Activated B cell treated with CpG ODN at 0.5 μM for 24 hours (primary cell): ENCODE data around the gene CCDC86. TPM values are rescaled to one million over a fixed set of nuclear protein-coding genes. Genes with fewer than 3 reads are reported as not detected.

Source experiments
- ATAC-seq: fragments of 200-7000 bp; cut with Tn5 transposase; one replicate; pipeline ENCODE4 v1.10.0; 2021; ENCODE audit warnings: low read depth, mild to moderate bottlenecking, moderate library complexity
- CTCF ChIA-PET: fragments of 350-600 bp; sonication (Branson Sonifier 250); formaldehyde crosslinking; loops from one replicate; lab custom pipeline; 2021; ENCODE audit warnings: antibody characterized with exemption; lab: Charles Lee
- POLR2A ChIA-PET: fragments of 350-600 bp; sonication (Branson Sonifier 250); formaldehyde crosslinking; loops from one replicate; lab custom pipeline; 2021; ENCODE audit warnings: antibody characterized with exemption; lab: Charles Lee
- DNase-seq: peaks from one replicate; pipeline ENCODE4 v3.0.0; 2022
- H3K27ac Mint-ChIP-seq: one replicate; pipeline ENCODE4 v1.8.0; 2020; ENCODE audit warnings: mixed read lengths
- H3K27me3 Mint-ChIP-seq: one replicate; pipeline ENCODE4 v1.8.0; 2021; ENCODE audit warnings: mixed read lengths
- H3K36me3 Mint-ChIP-seq: one replicate; pipeline ENCODE4 v1.8.0; 2021; ENCODE audit warnings: low read depth, mixed read lengths
- H3K4me1 Mint-ChIP-seq: one replicate; pipeline ENCODE4 v1.8.0; 2021; ENCODE audit warnings: mixed read lengths
- H3K4me3 Mint-ChIP-seq: one replicate; pipeline ENCODE4 v1.8.0; 2020; ENCODE audit warnings: mild to moderate bottlenecking, mixed read lengths
- H3K9me3 Mint-ChIP-seq: one replicate; pipeline ENCODE4 v1.8.0; 2020; ENCODE audit warnings: mixed read lengths
- intact Hi-C: fragments of 100-400 bp; cut with micrococcal nuclease; formaldehyde crosslinking; loops from one replicate; pipeline ENCODE4 v1.15.1; 2024
- total RNA-seq: library from RNA; stranded (reverse); gene quantifications from 2 replicates; pipeline ENCODE4 v1.2.3, GENCODE V29; 2022
- TF ChIP-seq, protein P1 (sequence below): fragments of 200-600 bp; IDR thresholded peaks from one replicate; pipeline ENCODE4 v1.8.0; 2022; ENCODE audit warnings: antibody characterized with exemption, mild to moderate bottlenecking

Gene CCDC86
- total RNA-seq, 1 donor from 2014 or later = 30.3 TPM

DNA sequence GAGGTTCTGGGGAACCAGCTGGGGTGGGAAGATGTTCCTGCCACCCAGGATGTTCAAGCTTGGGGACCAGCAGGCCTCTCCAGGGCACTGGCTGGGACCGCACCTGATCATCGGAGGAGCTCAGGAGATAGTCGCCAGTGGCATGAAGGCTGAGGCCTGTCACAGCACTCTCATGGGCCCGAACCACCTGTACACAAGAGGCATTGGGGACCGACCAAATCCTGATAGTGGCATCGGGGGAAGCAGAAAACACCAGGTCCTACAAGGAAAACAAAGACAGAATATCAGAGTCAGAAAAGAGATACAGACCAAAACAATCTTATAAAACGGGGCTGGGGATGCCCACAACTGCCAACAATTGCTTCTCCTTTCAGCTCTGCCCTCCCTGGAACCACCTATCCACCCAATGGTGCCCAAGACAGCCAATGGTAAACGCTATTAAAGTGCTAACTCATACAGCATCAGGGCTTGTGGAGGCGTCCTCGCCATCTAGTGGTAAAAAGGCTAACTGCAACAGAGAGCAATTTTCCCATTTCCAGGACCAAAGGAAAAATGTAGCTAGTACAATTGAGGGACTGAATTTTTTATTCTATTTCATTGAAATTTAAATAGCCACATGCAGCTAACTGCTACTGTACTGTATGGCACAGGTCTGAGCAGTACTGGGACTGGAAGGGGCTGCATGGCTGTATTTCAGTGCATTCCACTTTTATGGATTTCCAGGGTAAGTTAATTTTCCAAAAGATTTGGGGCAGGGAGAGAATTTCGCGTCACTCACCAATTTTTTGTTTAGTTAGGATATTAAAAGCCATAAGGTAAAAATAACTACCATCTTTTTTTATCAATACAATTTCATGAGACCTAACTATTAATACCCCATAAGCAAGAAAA is 57.4 kb downstream of the CCDC86 start:
- peaks cover 96% of the 10 kb centered on the region for H3K36me3 Mint-ChIP-seq
- no peak for DNase-seq
- no peaks in the 10 kb centered on the region for H3K27me3 Mint-ChIP-seq
- no peaks in the 10 kb centered on the region for H3K9me3 Mint-ChIP-seq
- H3K27ac Mint-ChIP-seq = no peak overlapping the region
- H3K4me1 Mint-ChIP-seq = peaks cover 10% of the 10 kb centered on the region
- POLR2A ChIA-PET = interaction anchor here (1.3 to 1.5 kb wide), 2 partner anchors 14 to 69 kb away, joined by 4 to 6 read pairs; partner anchors contain the start of gene TMEM109
- ATAC-seq = peak; percentile 90
- intact Hi-C loops = loop anchor here (1.0 to 10.0 kb wide), 4 partner anchors 68 to 634 kb away; no protein-coding TSS in a partner anchor
- TF ChIP-seq, protein P1, sequence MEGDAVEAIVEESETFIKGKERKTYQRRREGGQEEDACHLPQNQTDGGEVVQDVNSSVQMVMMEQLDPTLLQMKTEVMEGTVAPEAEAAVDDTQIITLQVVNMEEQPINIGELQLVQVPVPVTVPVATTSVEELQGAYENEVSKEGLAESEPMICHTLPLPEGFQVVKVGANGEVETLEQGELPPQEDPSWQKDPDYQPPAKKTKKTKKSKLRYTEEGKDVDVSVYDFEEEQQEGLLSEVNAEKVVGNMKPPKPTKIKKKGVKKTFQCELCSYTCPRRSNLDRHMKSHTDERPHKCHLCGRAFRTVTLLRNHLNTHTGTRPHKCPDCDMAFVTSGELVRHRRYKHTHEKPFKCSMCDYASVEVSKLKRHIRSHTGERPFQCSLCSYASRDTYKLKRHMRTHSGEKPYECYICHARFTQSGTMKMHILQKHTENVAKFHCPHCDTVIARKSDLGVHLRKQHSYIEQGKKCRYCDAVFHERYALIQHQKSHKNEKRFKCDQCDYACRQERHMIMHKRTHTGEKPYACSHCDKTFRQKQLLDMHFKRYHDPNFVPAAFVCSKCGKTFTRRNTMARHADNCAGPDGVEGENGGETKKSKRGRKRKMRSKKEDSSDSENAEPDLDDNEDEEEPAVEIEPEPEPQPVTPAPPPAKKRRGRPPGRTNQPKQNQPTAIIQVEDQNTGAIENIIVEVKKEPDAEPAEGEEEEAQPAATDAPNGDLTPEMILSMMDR = peak; percentile 95
- CTCF ChIA-PET = interaction anchor here (0.6 to 4.2 kb wide), 18 partner anchors 11 to 634 kb away, joined by 3 to 34 read pairs (median 4); partner anchors contain the start of genes CD6 and TMEM109
- no peak overlapping the region for H3K4me3 Mint-ChIP-seq

DNA sequence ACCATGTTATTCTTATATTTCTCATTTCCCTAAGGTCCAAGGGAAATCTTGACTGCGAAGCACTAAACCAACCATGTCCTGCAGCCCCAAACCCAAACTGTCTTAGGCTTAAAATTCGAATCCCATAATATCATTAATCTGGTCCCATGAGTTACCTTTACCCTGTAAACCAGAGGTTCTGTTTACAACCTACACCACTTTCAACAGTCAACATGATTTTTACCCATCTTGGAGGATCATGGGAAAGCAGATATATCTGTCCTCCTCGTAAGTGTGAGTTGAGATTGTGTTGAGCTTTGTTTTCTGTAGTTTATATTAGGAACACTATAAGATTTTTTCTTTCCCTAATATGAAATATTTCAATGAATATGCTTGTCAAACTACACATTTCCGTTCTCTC is 58.1 kb downstream of the CCDC86 start:
- intact Hi-C loops = loop anchor here (1.0 to 10.0 kb wide), 4 partner anchors 69 to 635 kb away; no protein-coding TSS in a partner anchor

More for the DNA sequence above, 58.1 kb downstream of the CCDC86 start:
- peak overlapping the region; percentile 35 for H3K27ac Mint-ChIP-seq
- TF ChIP-seq, protein P1 = no peak
- H3K9me3 Mint-ChIP-seq = no peaks in the 10 kb centered on the region
- no peak for DNase-seq
- no peaks in the 10 kb centered on the region for H3K27me3 Mint-ChIP-seq
- peaks cover 16% of the 10 kb centered on the region for H3K4me1 Mint-ChIP-seq
- H3K4me3 Mint-ChIP-seq = no peak overlapping the region
- ChIA-PET POLR2A (interaction anchor here (1.3 to 1.5 kb wide), 2 partner anchors 14 to 69 kb away, joined by 4 to 6 read pairs; partner anchors contain the start of gene TMEM109), CTCF (interaction anchor here (1.0 to 4.2 kb wide), 13 partner anchors 12 to 635 kb away, joined by 3 to 34 read pairs (median 6); partner anchors contain the start of genes CD6 and TMEM109)
- no peak for ATAC-seq
- H3K36me3 Mint-ChIP-seq = peaks cover 91% of the 10 kb centered on the region

Other genes with a start within 250 kb of the CCDC86 start
- not detected in 2 replicates for gene MS4A8, start 142.5 kb upstream of the CCDC86 start, total RNA-seq
- gene MS4A18, start 117.4 kb upstream of the CCDC86 start, total RNA-seq = not detected in 2 replicates
- not detected in 2 replicates for gene MS4A15, start 85.2 kb upstream of the CCDC86 start, total RNA-seq
- gene MS4A10, start 56.8 kb upstream of the CCDC86 start, total RNA-seq = not detected in 2 replicates
- 0.07 TPM in 1 of 2 replicates, not detected in the other for gene PTGDR2, start 13.8 kb downstream of the CCDC86 start, total RNA-seq
- not detected in 2 replicates for gene ZP1, start 25.4 kb downstream of the CCDC86 start, total RNA-seq
- 143 and 164 TPM in 2 replicates for gene PRPF19, start 64.5 kb downstream of the CCDC86 start, total RNA-seq
- gene TMEM109, start 72.0 kb downstream of the CCDC86 start, total RNA-seq = 117 and 121 TPM in 2 replicates
- 8.2 and 8.7 TPM in 2 replicates for gene TMEM132A, start 82.3 kb downstream of the CCDC86 start, total RNA-seq
- gene SLC15A3, start 110.1 kb downstream of the CCDC86 start, total RNA-seq = 76.4 and 77.8 TPM in 2 replicates
- 6.7 and 12.0 TPM in 2 replicates for gene CD6, start 129.6 kb downstream of the CCDC86 start, total RNA-seq